ENCODE results near the gene TRPM6.
A peak's percentile ranks its signal among the peaks of the same experiment; 100 is the strongest.
"Not testable (repeated sequence)": the region's sequence is repeated elsewhere in the genome, so short reads cannot be mapped to it uniquely, and the experiment has no call there.

The TRPM6 gene, protein sequence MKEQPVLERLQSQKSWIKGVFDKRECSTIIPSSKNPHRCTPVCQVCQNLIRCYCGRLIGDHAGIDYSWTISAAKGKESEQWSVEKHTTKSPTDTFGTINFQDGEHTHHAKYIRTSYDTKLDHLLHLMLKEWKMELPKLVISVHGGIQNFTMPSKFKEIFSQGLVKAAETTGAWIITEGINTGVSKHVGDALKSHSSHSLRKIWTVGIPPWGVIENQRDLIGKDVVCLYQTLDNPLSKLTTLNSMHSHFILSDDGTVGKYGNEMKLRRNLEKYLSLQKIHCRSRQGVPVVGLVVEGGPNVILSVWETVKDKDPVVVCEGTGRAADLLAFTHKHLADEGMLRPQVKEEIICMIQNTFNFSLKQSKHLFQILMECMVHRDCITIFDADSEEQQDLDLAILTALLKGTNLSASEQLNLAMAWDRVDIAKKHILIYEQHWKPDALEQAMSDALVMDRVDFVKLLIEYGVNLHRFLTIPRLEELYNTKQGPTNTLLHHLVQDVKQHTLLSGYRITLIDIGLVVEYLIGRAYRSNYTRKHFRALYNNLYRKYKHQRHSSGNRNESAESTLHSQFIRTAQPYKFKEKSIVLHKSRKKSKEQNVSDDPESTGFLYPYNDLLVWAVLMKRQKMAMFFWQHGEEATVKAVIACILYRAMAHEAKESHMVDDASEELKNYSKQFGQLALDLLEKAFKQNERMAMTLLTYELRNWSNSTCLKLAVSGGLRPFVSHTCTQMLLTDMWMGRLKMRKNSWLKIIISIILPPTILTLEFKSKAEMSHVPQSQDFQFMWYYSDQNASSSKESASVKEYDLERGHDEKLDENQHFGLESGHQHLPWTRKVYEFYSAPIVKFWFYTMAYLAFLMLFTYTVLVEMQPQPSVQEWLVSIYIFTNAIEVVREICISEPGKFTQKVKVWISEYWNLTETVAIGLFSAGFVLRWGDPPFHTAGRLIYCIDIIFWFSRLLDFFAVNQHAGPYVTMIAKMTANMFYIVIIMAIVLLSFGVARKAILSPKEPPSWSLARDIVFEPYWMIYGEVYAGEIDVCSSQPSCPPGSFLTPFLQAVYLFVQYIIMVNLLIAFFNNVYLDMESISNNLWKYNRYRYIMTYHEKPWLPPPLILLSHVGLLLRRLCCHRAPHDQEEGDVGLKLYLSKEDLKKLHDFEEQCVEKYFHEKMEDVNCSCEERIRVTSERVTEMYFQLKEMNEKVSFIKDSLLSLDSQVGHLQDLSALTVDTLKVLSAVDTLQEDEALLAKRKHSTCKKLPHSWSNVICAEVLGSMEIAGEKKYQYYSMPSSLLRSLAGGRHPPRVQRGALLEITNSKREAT (N-terminal part only)

DNA sequence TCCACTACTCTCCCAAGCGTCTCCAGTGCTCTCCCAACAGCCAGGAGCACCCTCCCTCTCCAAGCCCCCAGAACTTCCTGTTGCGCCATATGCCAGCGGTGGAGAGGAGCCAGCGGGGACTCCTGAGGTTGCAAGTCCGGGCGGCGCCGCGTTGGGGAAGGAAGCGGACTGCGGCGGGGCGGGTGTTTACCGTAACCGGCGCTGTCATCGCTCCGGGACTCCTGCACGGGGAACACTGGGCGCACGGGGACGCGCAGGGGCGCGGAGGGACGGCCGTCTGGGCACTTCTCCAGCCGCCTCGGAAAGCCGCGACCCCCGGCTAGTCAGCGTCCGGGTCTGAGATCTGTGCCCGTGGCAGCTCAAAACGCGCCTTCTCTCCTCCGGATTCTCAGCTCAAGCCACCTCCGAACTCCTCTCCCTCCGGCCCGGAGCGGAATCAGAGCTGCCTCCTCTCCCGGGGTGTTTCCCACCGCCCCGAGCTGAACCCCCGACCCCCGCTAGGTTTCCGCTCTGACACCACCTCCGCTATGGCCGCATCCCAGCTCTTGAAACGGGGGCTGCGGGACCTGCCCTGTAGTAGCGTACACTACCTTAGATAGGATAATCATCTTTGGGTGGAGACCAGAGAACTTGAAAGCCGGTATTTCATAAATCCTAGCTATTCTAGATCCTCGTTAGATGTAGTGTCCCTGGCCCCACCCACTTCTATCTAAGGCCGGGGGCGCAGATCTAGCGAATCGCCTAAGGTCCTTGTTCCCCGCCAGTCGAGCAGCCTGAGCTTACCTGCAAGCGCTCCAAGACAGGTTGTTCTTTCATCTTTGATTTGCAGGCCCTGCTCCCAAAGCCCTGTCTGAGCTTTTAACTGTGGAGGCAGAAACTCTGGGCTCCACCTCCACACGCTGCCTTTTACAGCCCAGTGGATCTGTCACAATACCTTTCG, at the start of gene TRPM6:
Gene TRPM6 (minus strand): TSS at position 881 of the 940 bp plus-strand sequence. CDS start 65 bp downstream, at position 816.
- DNase-seq (ENCODE audit: low spot score): peak; percentile 74

DNA sequence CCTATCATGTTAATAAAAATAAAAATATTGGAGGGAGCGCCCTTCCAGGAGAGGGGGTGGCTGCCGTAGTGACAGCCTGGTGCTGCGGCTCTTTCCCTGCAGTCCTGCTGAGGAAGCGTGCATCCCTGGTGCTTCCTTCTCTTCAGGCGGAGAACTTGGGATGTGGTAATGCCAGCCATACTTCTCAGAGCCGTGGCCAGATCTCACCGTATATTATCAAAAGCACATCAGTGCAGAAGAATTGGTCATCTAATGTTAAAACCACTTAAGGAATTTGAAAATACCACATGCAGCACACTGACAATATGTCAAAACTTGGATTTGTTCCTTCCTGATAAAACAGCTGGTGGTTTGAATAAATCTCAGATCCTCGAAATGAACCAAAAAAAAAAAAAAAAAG, 47.3 kb upstream of the TRPM6 start:
- DNase-seq (ENCODE audit: low spot score): no peak

DNA sequence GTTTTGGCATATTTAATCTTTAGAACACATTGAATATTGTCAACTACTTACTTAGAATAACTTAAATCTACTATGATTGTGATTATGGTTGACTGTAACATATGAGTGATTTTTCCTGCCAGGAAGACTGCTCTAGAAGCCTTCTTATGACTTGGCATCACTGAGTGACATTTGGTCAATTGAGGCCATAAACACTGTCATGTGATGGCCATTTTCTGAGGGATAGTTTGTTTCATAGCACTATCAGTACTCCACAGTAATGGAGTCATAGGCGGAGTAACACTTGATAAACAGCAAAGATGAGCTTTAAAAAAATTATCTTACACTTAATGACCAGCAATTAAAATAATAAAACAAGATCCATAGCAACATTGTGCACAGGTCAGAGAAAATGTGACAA, 34.0 kb upstream of the TRPM6 start:
- DNase-seq (ENCODE audit: low spot score): no peak

DNA sequence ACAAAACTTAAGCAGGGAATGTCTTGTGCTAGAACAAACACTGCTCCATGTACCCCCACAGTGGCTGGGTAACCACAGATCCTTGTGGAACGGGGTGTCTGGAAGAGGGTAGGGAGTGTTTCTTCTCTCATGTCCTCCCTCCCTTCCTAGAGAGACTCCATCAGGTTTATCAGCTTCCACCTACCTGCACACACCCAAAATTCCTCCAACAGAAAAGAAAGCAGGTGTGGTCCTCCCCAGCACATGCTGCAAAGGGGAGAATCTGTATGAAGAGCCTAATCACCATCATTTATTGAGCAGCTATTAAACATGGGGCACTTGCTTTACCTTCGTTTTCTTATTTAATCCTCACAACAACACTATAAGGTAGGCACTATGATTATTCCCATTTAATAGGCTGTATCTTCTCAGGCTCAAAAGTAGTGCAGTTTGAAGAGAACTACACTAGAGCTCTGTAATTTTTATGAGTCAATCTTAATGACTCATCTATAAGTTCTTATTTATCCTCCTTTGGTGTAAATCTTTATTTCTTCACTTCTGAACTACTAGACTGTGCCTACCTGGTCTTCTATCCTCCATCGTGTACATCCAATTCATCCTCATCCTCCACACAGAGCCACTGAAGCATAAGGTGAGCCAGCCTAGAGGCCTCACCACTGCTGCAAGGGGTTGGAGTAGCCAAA, 33.4 kb upstream of the TRPM6 start:
- no peak for DNase-seq (ENCODE audit: low spot score)

DNA sequence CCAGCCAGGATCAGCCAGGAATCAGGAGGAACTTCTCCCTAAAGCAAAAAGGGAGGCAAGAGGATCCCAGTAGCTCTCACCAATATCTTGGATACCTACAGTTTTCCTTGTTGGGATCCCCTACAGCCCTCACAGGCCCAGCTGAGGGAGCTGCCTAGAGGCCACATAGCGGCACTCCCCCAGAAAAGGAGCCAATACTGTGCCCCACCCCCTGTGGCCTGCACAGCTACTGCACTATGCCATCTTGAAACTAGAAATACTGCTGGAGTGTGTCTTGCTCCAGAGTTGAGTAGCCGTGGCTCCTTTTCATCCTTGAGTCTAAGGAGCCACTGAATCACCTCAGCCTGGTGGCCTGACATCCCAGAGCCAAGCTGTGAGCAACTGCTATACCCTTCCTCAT, 22.3 kb upstream of the TRPM6 start:
- DNase-seq (ENCODE audit: low spot score): no peak

DNA sequence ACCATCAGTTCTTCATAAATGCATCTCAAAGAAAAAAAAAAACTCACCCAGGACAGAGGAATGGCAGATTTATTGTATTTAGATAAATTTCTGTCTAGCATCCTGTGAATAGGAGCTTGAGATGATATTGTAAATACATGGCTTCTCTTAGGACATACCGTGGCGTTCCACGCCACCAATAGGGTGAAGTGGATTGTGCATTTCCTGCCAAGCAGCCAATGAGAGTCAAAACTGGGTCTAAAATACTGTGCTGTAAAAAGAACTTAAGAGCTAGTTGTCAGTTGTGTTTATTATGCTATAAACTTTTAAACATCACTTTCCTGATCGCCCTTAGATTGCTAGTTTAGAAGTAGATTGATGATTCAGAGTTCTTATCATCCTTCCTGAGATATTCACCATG, 20.9 kb upstream of the TRPM6 start:
- DNase-seq (ENCODE audit: low spot score): no peak

DNA sequence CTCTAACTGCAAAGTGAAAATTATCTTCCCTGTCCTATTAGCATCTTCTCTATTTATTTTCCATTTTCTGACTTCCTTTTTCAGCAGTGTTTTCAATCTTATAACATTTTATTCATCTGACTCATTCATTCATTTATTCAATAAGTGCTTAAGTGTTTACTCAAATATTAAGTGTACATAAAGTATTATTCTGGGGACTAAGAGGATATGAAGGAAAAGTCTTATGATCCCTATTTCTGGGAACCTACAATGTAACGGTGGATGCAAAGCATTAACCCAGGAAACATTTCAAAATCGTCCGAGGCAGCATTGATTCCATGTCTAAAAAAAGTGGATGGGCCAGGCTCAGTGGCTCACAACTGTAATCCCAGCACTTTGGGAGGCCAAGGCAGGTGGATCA, 19.4 kb upstream of the TRPM6 start:
- DNase-seq (ENCODE audit: low spot score): no peak

DNA sequence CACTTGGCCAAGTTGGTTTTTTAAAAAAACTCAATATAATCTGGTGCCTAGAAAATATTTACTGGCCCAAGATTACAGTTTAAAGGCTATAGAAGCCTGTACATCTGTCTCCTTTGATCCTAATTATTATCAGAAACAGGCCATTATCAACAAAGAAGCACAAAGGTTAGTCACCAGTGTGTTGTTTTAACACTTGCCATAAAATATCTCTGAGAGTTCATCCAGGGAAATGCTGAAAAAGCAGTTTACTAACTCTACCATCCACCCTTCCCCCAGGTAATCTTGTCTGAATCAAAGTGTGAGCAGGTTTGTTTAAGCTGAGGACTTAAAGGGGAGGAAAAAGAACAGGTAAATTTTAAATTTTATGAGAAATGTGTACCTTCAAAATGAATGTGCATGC, 13.3 kb upstream of the TRPM6 start:
- DNase-seq (ENCODE audit: low spot score): no peak

DNA sequence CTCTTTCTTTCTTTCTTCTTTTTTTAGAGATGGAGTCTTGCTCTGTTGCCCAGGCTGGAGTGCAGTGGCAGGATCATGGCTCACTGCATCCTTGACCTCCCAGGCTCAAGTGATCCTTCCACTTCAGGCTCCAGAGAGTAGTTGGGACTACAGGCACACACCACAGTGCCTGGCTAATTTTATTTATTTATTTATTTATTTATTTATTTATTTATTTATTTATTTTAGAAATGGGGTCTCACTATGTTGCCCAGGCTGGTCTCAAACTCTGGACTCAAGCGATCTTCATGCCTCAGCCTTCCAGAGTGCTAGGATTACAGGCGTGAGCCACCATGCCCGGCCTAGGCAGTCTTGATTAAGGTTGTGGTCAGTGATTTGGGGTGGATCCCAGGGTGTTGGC, 728 bp upstream of the TRPM6 start:
- DNase-seq (ENCODE audit: low spot score): not testable (repeated sequence)

DNA sequence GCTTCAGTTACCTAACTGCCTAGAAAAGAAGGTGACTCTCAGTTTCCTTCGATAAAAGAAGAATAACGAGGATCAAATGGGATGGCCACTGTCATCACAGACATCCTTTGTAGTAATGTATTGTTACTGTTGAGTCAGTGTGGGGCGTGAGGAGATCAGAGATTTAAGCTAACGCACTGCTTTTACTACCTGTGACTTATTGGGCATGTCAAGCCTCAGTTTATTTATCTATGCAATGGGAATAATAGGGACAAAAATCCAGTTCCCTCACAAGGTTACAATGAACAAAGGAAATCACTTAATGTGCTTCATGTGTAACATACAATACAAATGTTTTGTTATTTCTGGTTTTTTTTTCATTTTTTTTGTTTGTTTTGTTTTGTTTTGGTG, 255 bp upstream of the TRPM6 start:
- no peak for DNase-seq (ENCODE audit: low spot score)

DNA sequence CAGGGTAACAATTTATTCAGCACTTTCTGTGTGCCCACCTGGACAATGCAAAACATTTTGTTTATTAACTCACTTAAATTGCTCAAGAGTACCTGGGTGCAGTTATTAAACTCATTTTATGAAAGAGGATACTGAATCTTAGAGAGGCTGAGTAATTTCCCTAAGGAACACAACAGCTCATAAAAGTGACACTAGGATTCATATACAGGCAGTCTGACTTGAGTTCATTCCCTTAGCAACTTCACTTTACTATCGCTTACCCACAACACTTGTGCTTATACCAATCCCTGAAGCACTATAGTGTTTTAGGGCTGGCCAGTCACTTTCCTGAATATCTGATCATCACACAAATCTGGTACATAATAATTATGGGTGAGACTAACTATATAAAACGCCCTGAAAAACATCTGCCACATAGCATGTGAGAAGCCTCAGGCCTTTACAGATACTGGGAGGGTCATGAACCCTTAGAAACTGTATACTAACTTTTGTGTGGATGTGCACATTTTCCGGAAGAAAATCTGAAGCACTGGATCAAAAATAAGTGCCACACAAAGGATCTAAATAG, 11.3 kb downstream of the TRPM6 start:
- no peak for DNase-seq (ENCODE audit: low spot score)

DNA sequence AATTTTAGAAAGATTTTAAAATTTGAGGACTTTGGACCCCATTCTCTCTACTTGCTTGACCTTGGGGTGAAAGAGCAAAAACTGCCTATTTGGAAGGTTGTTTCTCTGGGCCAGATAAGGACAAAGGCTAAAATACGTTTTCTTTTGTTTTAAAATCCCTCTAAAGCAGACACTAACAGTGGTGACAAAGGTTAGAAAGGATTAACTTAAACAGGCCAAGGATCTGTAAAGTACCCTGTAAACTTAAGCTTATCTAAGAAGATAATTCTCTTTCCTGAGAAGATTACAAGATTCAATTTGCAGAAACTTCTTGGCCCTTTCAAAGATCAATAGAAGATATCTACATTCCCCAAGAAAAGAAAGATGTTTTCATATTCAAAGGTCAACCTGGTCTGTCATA, 12.1 kb downstream of the TRPM6 start:
- DNase-seq (ENCODE audit: low spot score): no peak

DNA sequence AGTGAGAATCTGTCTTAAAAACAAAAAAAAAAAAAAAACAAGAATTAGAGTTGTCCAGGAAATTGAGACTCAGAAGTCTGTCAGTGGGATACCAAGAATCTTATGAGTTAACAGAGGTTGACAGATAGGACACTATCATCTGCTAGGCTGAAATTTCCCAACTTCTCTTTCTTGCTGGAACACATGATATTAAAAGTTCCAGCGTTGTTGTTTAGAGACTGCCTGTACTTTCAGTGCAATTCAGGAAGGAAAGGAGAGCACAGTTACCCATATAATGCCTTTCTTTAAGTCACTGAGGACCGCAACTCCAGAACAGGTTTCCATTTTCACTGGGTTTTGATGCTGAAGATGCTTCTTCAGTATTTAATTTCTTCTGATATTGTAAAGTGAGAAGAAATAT, 13.5 kb downstream of the TRPM6 start:
- DNase-seq (ENCODE audit: low spot score): no peak

DNA sequence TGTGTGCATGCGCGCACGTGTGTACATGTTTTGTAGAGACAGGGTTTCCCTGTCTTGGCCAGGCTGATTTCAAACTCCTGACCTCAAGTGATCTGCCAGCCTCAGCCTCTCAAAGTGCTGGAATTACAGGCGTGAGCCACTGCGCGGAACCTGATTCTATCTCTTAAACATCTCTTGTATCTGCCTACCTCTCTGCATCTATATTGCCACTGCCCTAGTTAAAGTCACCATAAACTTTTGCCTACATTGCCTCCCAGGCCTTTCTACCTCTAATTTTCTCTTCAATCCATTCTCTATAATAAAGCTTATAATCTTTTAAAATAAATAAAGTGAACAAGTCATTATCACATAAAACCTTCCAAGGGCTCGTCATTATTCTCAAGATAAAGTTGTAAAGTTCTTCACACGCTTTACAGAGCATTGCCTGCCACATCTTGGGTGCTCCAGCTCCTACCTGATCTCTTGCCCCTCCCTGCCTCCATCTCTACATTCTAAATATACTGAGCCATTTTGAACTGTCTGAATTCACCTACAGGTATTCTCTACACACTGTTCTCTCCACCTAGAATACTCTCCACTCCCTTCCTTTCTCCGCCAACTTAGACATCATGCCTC, 15.0 kb downstream of the TRPM6 start:
- no peak for DNase-seq (ENCODE audit: low spot score)

DNA sequence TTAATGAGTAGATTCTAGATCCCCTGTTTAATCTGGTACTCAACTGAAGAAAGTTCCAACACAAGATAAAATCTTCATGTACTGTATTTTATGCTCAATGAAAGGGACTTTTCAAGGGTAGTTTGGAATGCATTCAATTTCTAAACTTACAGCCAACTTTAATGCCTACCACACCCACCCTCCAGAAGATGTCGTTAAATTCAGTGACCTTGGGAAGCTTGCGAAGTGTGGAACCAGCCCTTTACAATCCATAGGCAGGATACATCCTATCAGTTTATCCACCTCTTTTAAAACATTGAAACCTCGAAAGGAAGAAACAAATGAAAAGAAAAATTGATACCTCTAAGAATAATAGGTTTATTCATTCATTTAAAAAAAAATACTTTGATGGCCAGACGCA, 20.2 kb downstream of the TRPM6 start:
- no peak for DNase-seq (ENCODE audit: low spot score)

DNA sequence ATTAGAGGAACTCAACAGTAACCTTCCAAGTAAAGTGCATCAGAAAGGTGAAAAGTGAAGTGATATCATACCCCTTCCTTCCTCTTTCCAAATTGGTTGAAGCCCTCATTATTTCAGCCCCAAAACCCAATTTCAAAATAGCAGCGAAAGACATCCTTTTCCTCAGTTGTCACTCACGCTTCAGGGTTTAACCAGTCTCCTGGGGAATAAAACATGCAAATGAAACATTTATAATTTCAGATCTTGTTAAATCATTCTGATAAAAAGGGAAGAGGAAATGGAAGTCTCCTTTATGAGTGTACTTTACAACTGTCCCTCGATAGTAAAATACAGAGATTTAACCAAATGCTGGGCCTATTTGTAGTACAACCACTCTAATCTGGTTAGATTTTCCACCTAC, 22.5 kb downstream of the TRPM6 start:
- no peak for DNase-seq (ENCODE audit: low spot score)

DNA sequence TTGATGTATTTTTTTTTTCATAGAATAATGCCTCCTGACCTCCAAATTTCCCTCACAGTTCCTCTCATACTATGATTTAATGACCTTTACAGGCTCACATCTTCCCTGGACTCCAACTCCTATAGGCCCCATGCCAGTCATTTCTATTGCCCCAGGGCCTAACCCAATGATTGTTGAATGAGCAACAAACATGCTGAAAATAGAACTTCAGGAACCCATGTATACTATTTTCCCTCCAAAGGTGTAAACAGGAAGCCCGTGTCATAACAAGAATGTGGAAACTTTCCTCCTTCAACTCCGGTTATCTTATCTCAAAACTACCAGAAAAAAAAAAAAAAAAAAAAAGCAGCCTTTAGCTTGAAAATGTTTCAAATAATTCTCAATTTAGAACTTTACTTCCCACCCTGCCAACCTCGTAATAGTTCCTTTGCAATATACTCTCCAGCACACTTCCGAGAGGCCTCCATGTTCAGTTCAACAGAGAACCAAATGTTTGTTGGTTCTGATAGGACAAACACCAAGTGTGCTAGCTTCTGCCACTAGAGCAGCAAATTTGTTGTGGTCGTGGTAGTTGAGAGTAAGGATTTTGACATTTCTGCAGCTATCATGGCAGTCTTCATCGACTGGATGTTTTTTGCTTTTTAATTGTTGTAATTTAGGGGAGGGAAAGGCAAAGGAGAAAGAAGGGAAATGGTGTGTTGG, 25.8 kb downstream of the TRPM6 start:
- no peak for DNase-seq (ENCODE audit: low spot score)

DNA sequence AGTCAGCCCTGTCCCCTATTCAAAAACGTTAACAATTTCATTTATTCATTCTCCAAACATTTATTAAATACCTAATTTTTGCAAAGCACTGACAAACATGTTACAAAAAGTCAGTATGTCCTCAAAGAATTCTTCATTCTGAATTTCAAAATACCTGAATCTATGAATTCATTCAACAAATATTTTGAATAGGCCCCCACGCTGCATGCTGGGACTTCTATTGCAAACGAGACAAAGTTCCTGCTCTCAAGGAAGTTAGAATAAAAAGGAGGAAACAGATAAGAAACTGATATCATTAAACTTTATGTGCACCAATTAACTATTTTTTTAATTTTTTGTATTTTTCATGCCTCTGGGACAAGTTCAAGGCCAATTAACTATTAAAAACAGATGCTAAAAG, 26.6 kb downstream of the TRPM6 start:
- DNase-seq (ENCODE audit: low spot score): no peak

DNA sequence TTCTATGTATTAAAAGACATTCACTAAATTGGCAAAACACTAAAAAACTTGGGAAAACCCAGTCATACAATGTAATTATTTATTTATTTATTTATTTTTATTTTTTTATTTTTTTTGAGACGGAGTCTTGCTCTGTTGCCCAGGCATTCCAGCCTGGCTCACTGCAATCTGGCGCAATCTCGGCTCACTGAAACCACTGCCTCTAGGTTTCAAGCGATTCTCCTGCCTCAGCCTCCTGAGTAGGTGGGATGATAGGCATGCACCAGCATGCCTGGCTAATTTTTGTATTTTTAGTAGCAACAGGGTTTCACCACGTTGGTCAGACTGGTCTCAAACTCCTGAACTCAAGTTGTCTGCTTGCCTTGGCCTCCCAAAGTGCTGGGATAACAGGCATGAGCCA, 27.5 kb downstream of the TRPM6 start:
- DNase-seq (ENCODE audit: low spot score): not testable (repeated sequence)

Data from left forelimb (tissue), 1 donor.